RKO (cell line): ENCODE results near the gene ACSS1.

Experiments
- DNase-seq: peaks from one replicate; pipeline ENCODE4 v3.0.0-alpha.2; 2016; ENCODE audit warnings: low spot score

The ACSS1 gene

GRCh38 chr20:24970754-24971153 is 87.2 kb downstream of the ACSS1 start:
- DNase-seq: no peak

- no peak for DNase-seq
These were observed 87.8 kb downstream of the ACSS1 start for GRCh38 chr20:24970030-24970553.

GRCh38 chr20:24969186-24970029 is 88.5 kb downstream of the ACSS1 start:
- DNase-seq: no peak

GRCh38 chr20:24968278-24968800 is 89.6 kb downstream of the ACSS1 start:
- DNase-seq: no peak

- no peak for DNase-seq
These were observed 91.5 kb downstream of the ACSS1 start for GRCh38 chr20:24966317-24967012.

- no peak for DNase-seq
These were observed 92.6 kb downstream of the ACSS1 start for GRCh38 chr20:24965065-24965919.

- DNase-seq: no peak
These were observed 93.5 kb downstream of the ACSS1 start for GRCh38 chr20:24964506-24964840.

GRCh38 chr20:24963672-24964505 is 94.0 kb downstream of the ACSS1 start:
- DNase-seq: no peak

GRCh38 chr20:24962510-24962909 is 95.4 kb downstream of the ACSS1 start:
- DNase-seq: no peak

GRCh38 chr20:24962182-24962492 is 95.8 kb downstream of the ACSS1 start:
- DNase-seq: no peak

- no peak for DNase-seq
These were observed 96.4 kb downstream of the ACSS1 start for GRCh38 chr20:24961384-24962181.

- DNase-seq: no peak
These were observed 97.1 kb downstream of the ACSS1 start for GRCh38 chr20:24960861-24961260.

- no peak for DNase-seq
These were observed 97.6 kb downstream of the ACSS1 start for GRCh38 chr20:24960302-24960801.

GRCh38 chr20:24959591-24960301 is 98.2 kb downstream of the ACSS1 start:
- no peak for DNase-seq

- no peak for DNase-seq
These were observed 99.2 kb downstream of the ACSS1 start for GRCh38 chr20:24958506-24959385.

- no peak for DNase-seq
These were observed 100.5 kb downstream of the ACSS1 start for GRCh38 chr20:24957326-24958016.
